MM.1S (cell line): Measurements from ENCODE around the gene GJC1.

Experiments used
- EZH2 ChIP-seq: fragments of 300-600 bp; sonication (generic); optimal IDR thresholded peaks from 2 replicates; pipeline ENCODE3; 2017; ENCODE audit warnings: low read depth, mild to moderate bottlenecking, antibody characterized with exemption, low read length, mixed read lengths
- EZH2phosphoT487 ChIP-seq: fragments of 300-600 bp; sonication (generic); IDR thresholded peaks from 2 replicates; pipeline ENCODE4 v1.6.1; 2018; ENCODE audit warnings: antibody characterized with exemption, low read length
- TF ChIP-seq, protein P1 (sequence below): fragments of 300-600 bp; sonication (generic); IDR thresholded peaks from 2 replicates; pipeline ENCODE4 v1.5.1; 2016; ENCODE audit warnings: antibody characterized with exemption, low read length, mixed read lengths

DNA sequence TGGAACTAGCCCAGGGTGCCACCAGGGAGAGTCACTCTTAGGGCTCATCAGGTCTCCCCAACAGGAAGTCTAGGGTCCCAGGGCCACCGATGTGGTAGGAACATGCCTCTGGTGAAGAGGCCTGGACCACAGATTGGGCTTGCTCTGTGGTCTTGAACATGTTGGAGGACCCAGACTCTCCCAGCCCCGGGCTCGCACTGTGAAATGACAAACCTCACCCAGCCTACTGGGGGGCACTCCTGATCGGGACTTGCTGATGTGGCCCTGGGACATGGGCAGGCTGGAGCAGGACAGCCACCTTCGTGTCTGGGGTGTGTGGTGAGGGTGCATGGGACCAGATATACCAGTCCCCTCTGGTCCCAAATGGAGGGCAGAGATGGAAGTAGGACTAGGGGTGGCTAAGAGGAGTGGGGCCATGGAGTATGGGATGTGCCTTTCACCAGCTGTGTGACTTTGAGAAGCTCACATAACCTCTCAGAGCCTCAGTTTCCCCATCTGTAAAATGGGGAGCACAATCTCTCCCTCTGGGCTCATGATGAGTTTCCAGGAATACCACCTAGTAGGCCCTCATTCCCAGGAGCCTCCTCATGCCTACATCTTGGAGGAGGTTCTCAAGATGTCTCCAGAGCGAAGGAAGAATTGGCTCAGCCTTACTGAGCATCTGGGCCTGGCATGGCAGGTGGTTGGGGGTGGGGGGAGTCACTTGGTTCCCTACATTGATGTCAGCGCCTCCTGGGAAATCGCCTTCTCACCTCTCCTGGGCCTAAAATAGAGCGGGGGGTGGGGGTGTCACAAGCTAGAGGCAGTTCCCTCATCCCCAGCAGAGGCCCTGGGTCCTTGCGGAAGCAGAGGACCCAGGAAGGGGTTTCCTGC is 72.8 kb downstream of the GJC1 start:
- TF ChIP-seq EZH2 (no peak), EZH2phosphoT487 (no peak)
- TF ChIP-seq, protein P1, sequence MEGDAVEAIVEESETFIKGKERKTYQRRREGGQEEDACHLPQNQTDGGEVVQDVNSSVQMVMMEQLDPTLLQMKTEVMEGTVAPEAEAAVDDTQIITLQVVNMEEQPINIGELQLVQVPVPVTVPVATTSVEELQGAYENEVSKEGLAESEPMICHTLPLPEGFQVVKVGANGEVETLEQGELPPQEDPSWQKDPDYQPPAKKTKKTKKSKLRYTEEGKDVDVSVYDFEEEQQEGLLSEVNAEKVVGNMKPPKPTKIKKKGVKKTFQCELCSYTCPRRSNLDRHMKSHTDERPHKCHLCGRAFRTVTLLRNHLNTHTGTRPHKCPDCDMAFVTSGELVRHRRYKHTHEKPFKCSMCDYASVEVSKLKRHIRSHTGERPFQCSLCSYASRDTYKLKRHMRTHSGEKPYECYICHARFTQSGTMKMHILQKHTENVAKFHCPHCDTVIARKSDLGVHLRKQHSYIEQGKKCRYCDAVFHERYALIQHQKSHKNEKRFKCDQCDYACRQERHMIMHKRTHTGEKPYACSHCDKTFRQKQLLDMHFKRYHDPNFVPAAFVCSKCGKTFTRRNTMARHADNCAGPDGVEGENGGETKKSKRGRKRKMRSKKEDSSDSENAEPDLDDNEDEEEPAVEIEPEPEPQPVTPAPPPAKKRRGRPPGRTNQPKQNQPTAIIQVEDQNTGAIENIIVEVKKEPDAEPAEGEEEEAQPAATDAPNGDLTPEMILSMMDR, result no peak
